ENCODE data around the gene DPH7.

Gene DPH7

DNA sequence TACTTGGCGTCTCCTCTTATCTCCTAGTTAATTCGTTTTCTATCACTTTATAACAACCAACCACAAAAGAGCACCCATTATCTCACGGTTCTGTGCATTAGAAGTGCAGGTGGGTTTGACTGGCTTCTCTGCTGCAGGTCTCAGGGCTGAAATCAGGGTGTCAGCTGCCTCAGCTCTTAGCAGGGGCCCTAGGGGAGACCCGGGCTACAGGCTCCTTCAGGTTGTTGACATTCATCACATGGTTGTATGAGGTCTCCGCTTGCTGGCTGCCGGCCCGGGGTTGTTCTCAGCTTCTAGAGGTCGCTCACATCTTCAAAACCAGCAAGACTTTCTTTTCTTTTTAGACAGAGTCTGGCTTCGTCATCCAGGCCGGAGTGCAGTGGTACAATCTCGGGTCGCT is 14.5 kb upstream of the DPH7 start:
- H3K9me3 Mint-ChIP-seq: no peaks in the 10 kb centered on the region
- H3K27me3 Mint-ChIP-seq: no peaks in the 10 kb centered on the region
- peaks cover 21% of the 10 kb centered on the region for H3K4me1 Mint-ChIP-seq
- H3K4me3 Mint-ChIP-seq: no peak overlapping the region
- H3K36me3 Mint-ChIP-seq: peaks cover 1% of the 10 kb centered on the region
- no peak overlapping the region for H3K27ac Mint-ChIP-seq
- DNase-seq: no peak
- CTCF ChIA-PET: no interaction called here

GRCh38 chr9:137592767-137593166 is 14.0 kb upstream of the DPH7 start:
- Mint-ChIP-seq H3K9me3 (no peaks in the 10 kb centered on the region), H3K27me3 (no peaks in the 10 kb centered on the region), H3K27ac (no peak overlapping the region), H3K36me3 (peaks cover 5% of the 10 kb centered on the region), H3K4me3 (no peak overlapping the region), H3K4me1 (peaks cover 24% of the 10 kb centered on the region)
- CTCF ChIA-PET: interaction anchor here (1.0 to 1.7 kb wide), 2 partner anchors 10 to 13 kb away, joined by 3 to 5 read pairs; no protein-coding TSS in a partner anchor
- DNase-seq: no peak

GRCh38 chr9:137590469-137591383 is 12.0 kb upstream of the DPH7 start, which contains the start of gene ZMYND19:
Gene ZMYND19 (minus strand): TSS chr9:137590512. CDS start chr9:137590263, 249 bp downstream.
- peak; percentile 88 for DNase-seq
- CTCF ChIA-PET: interaction anchor here (0.9 to 1.5 kb wide), 3 partner anchors 9 to 11 kb away, joined by 3 to 5 read pairs (median 3); partner anchors contain the start of gene DPH7
- Mint-ChIP-seq H3K4me3 (peak within 1 kb of the TSS; percentile 96), H3K27me3 (no peaks in the 10 kb centered on the region), H3K27ac (peak within 1 kb of the TSS; percentile 90), H3K4me1 (peaks cover 26% of the 10 kb centered on the region), H3K36me3 (peaks cover 14% of the 10 kb centered on the region), H3K9me3 (no peaks in the 10 kb centered on the region)

DNA sequence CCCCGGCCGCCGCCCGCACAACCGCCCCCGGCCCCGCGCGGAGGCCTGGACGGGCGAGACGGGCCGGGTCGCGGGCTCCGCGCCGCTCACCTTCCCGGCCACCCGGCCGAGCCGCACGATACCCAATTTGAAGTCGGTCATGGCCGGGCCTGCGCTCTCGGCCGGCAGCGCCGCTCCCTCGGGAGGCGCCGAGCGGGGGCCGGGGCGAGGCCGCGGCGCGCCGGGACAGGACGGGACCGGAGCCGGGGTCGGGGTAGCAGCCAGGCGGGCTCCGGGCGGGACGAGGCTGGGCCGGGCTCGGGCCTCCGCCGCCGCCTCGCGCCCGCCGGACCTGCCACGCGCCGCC is 11.4 kb upstream of the DPH7 start:
- H3K27ac Mint-ChIP-seq: no peak overlapping the region
- no peak overlapping the region for H3K4me3 Mint-ChIP-seq
- DNase-seq: no peak
- H3K36me3 Mint-ChIP-seq: peaks cover 14% of the 10 kb centered on the region
- CTCF ChIA-PET: interaction anchor here (0.9 to 1.5 kb wide), 2 partner anchors 9 to 11 kb away, joined by 3 read pairs; partner anchors contain the start of gene DPH7
- no peaks in the 10 kb centered on the region for H3K9me3 Mint-ChIP-seq
- peaks cover 26% of the 10 kb centered on the region for H3K4me1 Mint-ChIP-seq
- H3K27me3 Mint-ChIP-seq: no peaks in the 10 kb centered on the region

GRCh38 chr9:137589441-137590122 is 10.9 kb upstream of the DPH7 start:
- peak overlapping the region; percentile 84 for H3K4me3 Mint-ChIP-seq
- peak; percentile 52 for DNase-seq
- peaks cover 14% of the 10 kb centered on the region for H3K36me3 Mint-ChIP-seq
- H3K4me1 Mint-ChIP-seq: peaks cover 26% of the 10 kb centered on the region
- H3K9me3 Mint-ChIP-seq: no peaks in the 10 kb centered on the region
- no peaks in the 10 kb centered on the region for H3K27me3 Mint-ChIP-seq
- CTCF ChIA-PET: interaction anchor here (1.5 to 2.4 kb wide), 3 partner anchors 10 to 83 kb away, joined by 3 to 12 read pairs (median 4); partner anchors contain the start of gene DPH7
- H3K27ac Mint-ChIP-seq: peak overlapping the region; percentile 72

GRCh38 chr9:137588891-137589290 is 10.2 kb upstream of the DPH7 start:
- H3K4me3 Mint-ChIP-seq: peak overlapping the region; percentile 84
- CTCF ChIA-PET: interaction anchor here (0.7 to 2.4 kb wide), 5 partner anchors 9 to 156 kb away, joined by 4 to 12 read pairs (median 4); partner anchors contain the start of gene DPH7
- H3K27me3 Mint-ChIP-seq: no peaks in the 10 kb centered on the region
- no peaks in the 10 kb centered on the region for H3K9me3 Mint-ChIP-seq
- no peak overlapping the region for H3K27ac Mint-ChIP-seq
- H3K4me1 Mint-ChIP-seq: peaks cover 26% of the 10 kb centered on the region
- DNase-seq: no peak
- H3K36me3 Mint-ChIP-seq: peaks cover 14% of the 10 kb centered on the region

DNA sequence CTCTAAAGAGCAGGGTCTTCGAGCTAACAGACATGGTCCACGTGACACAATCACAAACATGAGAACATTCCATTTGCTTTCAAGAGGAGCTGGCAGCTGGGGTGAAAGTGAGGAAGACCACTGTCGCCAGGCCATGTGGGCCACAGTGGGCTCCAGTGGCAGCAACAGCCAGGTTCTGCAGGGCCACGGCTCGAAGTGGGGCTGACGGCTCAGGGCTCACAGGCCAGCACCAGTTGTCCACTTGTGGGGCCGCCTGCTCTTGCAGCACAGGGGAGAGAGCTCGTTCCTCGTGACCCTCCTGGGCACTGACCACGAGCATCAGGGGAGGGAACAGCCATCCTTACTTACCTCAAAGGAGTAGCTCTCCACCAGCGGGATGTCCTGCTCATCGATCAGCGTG is 9.6 kb upstream of the DPH7 start:
- Mint-ChIP-seq H3K4me1 (peaks cover 26% of the 10 kb centered on the region), H3K9me3 (no peaks in the 10 kb centered on the region), H3K27me3 (no peaks in the 10 kb centered on the region), H3K36me3 (peaks cover 14% of the 10 kb centered on the region), H3K4me3 (peak overlapping the region; percentile 84), H3K27ac (no peak overlapping the region)
- CTCF ChIA-PET: interaction anchor here (0.7 to 2.4 kb wide), 5 partner anchors 9 to 156 kb away, joined by 4 to 12 read pairs (median 4); partner anchors contain the start of gene DPH7
- no peak for DNase-seq

GRCh38 chr9:137586854-137587253 is 8.1 kb upstream of the DPH7 start:
- H3K4me3 Mint-ChIP-seq: no peak overlapping the region
- CTCF ChIA-PET: interaction anchor here (2.4 kb wide), 1 partner anchor 7 kb away, joined by 12 read pairs; the partner anchor contains the start of gene DPH7
- H3K4me1 Mint-ChIP-seq: peaks cover 23% of the 10 kb centered on the region
- no peak for DNase-seq
- no peaks in the 10 kb centered on the region for H3K27me3 Mint-ChIP-seq
- H3K9me3 Mint-ChIP-seq: no peaks in the 10 kb centered on the region
- no peak overlapping the region for H3K27ac Mint-ChIP-seq
- H3K36me3 Mint-ChIP-seq: peaks cover 21% of the 10 kb centered on the region

DNA sequence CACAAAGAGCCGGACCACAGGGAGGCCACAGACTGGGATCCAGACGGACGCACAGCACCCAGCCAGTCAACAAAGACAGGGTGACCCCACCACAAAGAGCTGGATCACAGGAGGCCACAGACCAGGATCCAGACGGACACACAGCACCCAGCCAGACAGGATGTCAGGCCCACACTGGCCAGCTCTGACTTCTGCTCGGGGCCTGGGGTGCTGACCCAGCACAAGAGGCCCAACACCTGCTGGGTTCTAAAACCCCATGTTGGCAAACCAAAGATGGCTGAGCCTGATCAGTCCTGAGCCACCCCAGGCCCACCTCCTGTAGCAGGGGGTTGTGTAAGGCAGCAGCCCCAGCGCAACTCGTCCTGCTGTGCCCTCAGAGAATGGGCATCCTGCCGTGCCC is 5.2 kb upstream of the DPH7 start:
- peaks cover 19% of the 10 kb centered on the region for H3K36me3 Mint-ChIP-seq
- no peaks in the 10 kb centered on the region for H3K27me3 Mint-ChIP-seq
- H3K9me3 Mint-ChIP-seq: no peaks in the 10 kb centered on the region
- CTCF ChIA-PET: no interaction called here
- no peak overlapping the region for H3K27ac Mint-ChIP-seq
- DNase-seq: no peak
- H3K4me1 Mint-ChIP-seq: peaks cover 18% of the 10 kb centered on the region
- no peak overlapping the region for H3K4me3 Mint-ChIP-seq

GRCh38 chr9:137583347-137583746 is 4.6 kb upstream of the DPH7 start:
- H3K9me3 Mint-ChIP-seq: no peaks in the 10 kb centered on the region
- H3K27ac Mint-ChIP-seq: no peak overlapping the region
- peaks cover 19% of the 10 kb centered on the region for H3K36me3 Mint-ChIP-seq
- CTCF ChIA-PET: no interaction called here
- no peak overlapping the region for H3K4me3 Mint-ChIP-seq
- DNase-seq: no peak
- H3K4me1 Mint-ChIP-seq: peaks cover 13% of the 10 kb centered on the region
- H3K27me3 Mint-ChIP-seq: no peaks in the 10 kb centered on the region

DNA sequence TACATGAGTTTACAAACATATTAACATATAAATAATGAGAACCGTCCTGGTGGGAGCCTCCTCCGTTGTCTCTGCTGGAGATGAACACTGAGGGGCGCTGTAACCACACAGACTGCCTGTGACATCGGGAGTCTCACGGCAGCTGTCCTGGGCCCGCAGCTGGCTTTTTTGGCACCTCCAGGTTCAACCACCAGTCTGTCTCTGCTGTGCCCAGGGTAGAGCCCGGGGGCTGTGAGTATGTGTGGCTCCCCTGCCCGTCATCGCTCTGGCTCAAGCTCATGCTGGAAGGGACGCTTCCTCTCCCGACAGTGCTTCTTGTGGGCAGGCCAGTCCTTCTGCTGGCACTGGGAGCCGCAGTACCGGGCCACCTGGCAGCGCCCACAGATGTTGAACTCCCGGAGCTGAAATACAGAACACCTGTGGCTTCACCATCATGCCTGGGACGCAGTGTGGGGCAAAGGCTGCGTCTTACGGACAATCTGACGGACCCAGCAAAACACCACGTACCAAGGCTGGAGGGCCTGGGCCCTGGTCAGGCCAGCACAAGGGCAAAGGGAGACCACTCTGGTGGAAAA is 3.6 kb upstream of the DPH7 start:
- H3K27ac Mint-ChIP-seq: no peak overlapping the region
- peaks cover 14% of the 10 kb centered on the region for H3K4me1 Mint-ChIP-seq
- no peaks in the 10 kb centered on the region for H3K9me3 Mint-ChIP-seq
- H3K4me3 Mint-ChIP-seq: no peak overlapping the region
- DNase-seq: peak; percentile 53
- CTCF ChIA-PET: interaction anchor here (1.6 kb wide), 1 partner anchor 113 kb away, joined by 3 read pairs; no protein-coding TSS in a partner anchor
- H3K27me3 Mint-ChIP-seq: no peaks in the 10 kb centered on the region
- peaks cover 14% of the 10 kb centered on the region for H3K36me3 Mint-ChIP-seq

GRCh38 chr9:137581361-137582285 is 2.9 kb upstream of the DPH7 start:
- no peaks in the 10 kb centered on the region for H3K27me3 Mint-ChIP-seq
- no peak for DNase-seq
- peaks cover 20% of the 10 kb centered on the region for H3K4me1 Mint-ChIP-seq
- H3K27ac Mint-ChIP-seq: no peak overlapping the region
- H3K36me3 Mint-ChIP-seq: peaks cover 16% of the 10 kb centered on the region
- no peak overlapping the region for H3K4me3 Mint-ChIP-seq
- no peaks in the 10 kb centered on the region for H3K9me3 Mint-ChIP-seq
- CTCF ChIA-PET: interaction anchor here (0.7 to 1.6 kb wide), 5 partner anchors 9 to 114 kb away, joined by 3 to 4 read pairs (median 3); partner anchors contain the start of gene ZMYND19

GRCh38 chr9:137580954-137581322 is 2.2 kb upstream of the DPH7 start:
- CTCF ChIA-PET: interaction anchor here (0.7 to 1.6 kb wide), 4 partner anchors 22 to 114 kb away, joined by 3 to 4 read pairs (median 4); no protein-coding TSS in a partner anchor

More at GRCh38 chr9:137580954-137581322, 2.2 kb upstream of the DPH7 start:
- no peaks in the 10 kb centered on the region for H3K27me3 Mint-ChIP-seq
- H3K9me3 Mint-ChIP-seq: no peaks in the 10 kb centered on the region
- peaks cover 27% of the 10 kb centered on the region for H3K4me1 Mint-ChIP-seq
- no peak overlapping the region for H3K4me3 Mint-ChIP-seq
- peaks cover 12% of the 10 kb centered on the region for H3K36me3 Mint-ChIP-seq
- DNase-seq: no peak
- no peak overlapping the region for H3K27ac Mint-ChIP-seq

All from activated naive CD4-positive, alpha-beta T cell treated with anti-CD3 and anti-CD28 coated beads, Interleukin-2, amount 10 ng/mL, durations not matched to agents 7 days and 5 days (primary cell).